Gastrocnemius medialis (tissue), 4 donors: ENCODE results near the gene PRXL2C.

Experiments
- POLR2A ChIP-seq, 2 donors: fragments of 450-650 bp; IDR thresholded peaks; one replicate each; pipeline ENCODE4 v1.6.1; 2017; ENCODE audit warnings: antibody characterized with exemption in 2 of 2, mild to moderate bottlenecking in 2 of 2, moderate library complexity in 2 of 2
- TF ChIP-seq, protein P1 (sequence below), 5 experiments: fragments of 450-650 bp in 3 of 5; fragments of 200-600 bp in 2 of 5; sonication (generic) in 2 of 5; IDR thresholded peaks in 4 of 5; conservative IDR thresholded peaks in 1 of 5; 1 replicate in 4 of 5; 2 replicates in 1 of 5; pipeline ENCODE4 v1.5.1; 2016 to 2019; ENCODE audit warnings: antibody characterized with exemption in 5 of 5, mild to moderate bottlenecking in 3 of 5, moderate library complexity in 3 of 5

DNA sequence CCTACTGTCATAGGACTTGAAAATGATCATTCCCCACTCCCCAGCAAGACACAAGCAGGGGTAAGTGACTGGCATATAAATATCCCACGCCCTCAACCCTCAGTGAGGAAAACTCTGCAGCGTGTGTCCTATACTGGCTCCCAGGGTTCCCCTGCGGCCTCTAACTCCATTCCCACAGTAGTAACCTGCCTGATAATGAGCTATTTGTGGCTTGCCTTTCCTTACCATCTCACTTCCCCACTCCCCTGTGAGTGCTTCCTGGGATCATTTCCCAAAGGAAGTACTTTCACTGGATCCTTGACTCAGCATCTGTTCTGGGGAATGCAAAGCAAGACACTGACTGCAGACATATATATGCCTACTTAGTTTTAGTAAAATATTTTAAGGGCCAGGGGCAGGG, 49.8 kb downstream of the PRXL2C start:
- TF ChIP-seq, protein P1, sequence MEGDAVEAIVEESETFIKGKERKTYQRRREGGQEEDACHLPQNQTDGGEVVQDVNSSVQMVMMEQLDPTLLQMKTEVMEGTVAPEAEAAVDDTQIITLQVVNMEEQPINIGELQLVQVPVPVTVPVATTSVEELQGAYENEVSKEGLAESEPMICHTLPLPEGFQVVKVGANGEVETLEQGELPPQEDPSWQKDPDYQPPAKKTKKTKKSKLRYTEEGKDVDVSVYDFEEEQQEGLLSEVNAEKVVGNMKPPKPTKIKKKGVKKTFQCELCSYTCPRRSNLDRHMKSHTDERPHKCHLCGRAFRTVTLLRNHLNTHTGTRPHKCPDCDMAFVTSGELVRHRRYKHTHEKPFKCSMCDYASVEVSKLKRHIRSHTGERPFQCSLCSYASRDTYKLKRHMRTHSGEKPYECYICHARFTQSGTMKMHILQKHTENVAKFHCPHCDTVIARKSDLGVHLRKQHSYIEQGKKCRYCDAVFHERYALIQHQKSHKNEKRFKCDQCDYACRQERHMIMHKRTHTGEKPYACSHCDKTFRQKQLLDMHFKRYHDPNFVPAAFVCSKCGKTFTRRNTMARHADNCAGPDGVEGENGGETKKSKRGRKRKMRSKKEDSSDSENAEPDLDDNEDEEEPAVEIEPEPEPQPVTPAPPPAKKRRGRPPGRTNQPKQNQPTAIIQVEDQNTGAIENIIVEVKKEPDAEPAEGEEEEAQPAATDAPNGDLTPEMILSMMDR (IDR thresholded peaks at IDR 0.05 in 4 of 5, conservative IDR thresholded peaks at IDR 0.05 in 1 of 5) = no peak
- TF ChIP-seq POLR2A (IDR thresholded peaks at IDR 0.05) = no peak
